T-cell (primary cell): Measurements from ENCODE around the gene JARID2. TPM values are rescaled to one million over a fixed set of nuclear protein-coding genes. Genes with fewer than 3 reads are reported as not detected.
A peak's percentile ranks its signal among the peaks of the same experiment; 100 is the strongest.

Experiments
- ATAC-seq, 4 experiments: fragments of 200-7000 bp in 3 of 4; fragments of 150-1000 bp in 1 of 4; cut with Tn5 transposase; replicated peaks in 1 of 4; 1 replicate in 3 of 4; 2 replicates in 1 of 4; pipeline ENCODE4 v1.10.0; 2021; ENCODE audit warnings: moderate library complexity in 3 of 4, mild to moderate bottlenecking in 2 of 4, moderate number of reproducible peaks in 1 of 4
- CTCF ChIA-PET, 2 donors: fragments of 300-600 bp; sonication (Branson Sonifier 250); formaldehyde crosslinking; loops; one replicate each; lab custom pipeline; 2022; ENCODE audit warnings: antibody characterized with exemption in 2 of 2; lab: Charles Lee
- POLR2A ChIA-PET, 2 donors: fragments of 300-600 bp; sonication (Branson Sonifier 250); formaldehyde crosslinking; loops; one replicate each; lab custom pipeline; 2022; ENCODE audit warnings: antibody characterized with exemption in 2 of 2; lab: Charles Lee
- DNase-seq, 35 experiments: peaks; one replicate each; pipeline versions ENCODE4 v3.0.0 to v3.0.0-alpha.2; 2013 to 2023
- H3K27ac ChIP-seq: one replicate; pipeline ENCODE4 v1.5.1; 2013; ENCODE audit warnings: low read length
- H3K27me3 ChIP-seq, 2 experiments: replicated peaks in 1 of 2; 1 replicate in 1 of 2; 2 replicates in 1 of 2; pipeline versions ENCODE4 v1.6.1 to v1.7.0; 2013; ENCODE audit warnings: low read length in 1 of 2, mixed read lengths in 1 of 2; ENCODE audit not compliant: control insufficient read depth in 2 of 2, insufficient read depth in 2 of 2; ENCODE audit errors: extremely low read depth in 1 of 2
- H3K36me3 ChIP-seq, 2 donors: 1 replicate in 1 of 2; 2 replicates in 1 of 2; pipeline versions ENCODE4 v1.6.1 to v1.7.0; 2013; ENCODE audit warnings: low read length in 1 of 2; ENCODE audit not compliant: control insufficient read depth in 2 of 2, insufficient read depth in 1 of 2; ENCODE audit errors: extremely low read depth in 1 of 2
- H3K4me1 ChIP-seq, 2 experiments: 1 replicate in 1 of 2; 2 replicates in 1 of 2; pipeline versions ENCODE4 v1.6.1 to v1.7.0; 2013; ENCODE audit warnings: low read length in 2 of 2, mixed read lengths in 1 of 2; ENCODE audit not compliant: insufficient read depth in 2 of 2, control insufficient read depth in 1 of 2; ENCODE audit errors: extremely low read depth in 1 of 2
- H3K4me3 ChIP-seq, 2 donors: 1 replicate in 1 of 2; 2 replicates in 1 of 2; pipeline versions ENCODE4 v1.5.1 to v1.7.0; 2013; ENCODE audit warnings: mild to moderate bottlenecking in 2 of 2, low read length in 1 of 2, moderate library complexity in 1 of 2; ENCODE audit not compliant: control insufficient read depth in 1 of 2; ENCODE audit errors: extremely low read depth in 1 of 2
- H3K9me3 ChIP-seq: 2 replicates; pipeline ENCODE4 v1.7.0; 2013
- H3K27ac Mint-ChIP-seq, 2 donors: one replicate each; pipeline ENCODE4 v1.8.0; 2020 to 2021; ENCODE audit warnings: mild to moderate bottlenecking in 2 of 2, mixed read lengths in 2 of 2
- H3K27me3 Mint-ChIP-seq, 2 donors: one replicate each; pipeline ENCODE4 v1.8.0; 2021 to 2022; ENCODE audit warnings: mixed read lengths in 2 of 2
- H3K36me3 Mint-ChIP-seq: one replicate; pipeline ENCODE4 v1.8.0; 2021; ENCODE audit warnings: mixed read lengths
- H3K4me1 Mint-ChIP-seq, 3 donors: one replicate each; pipeline ENCODE4 v1.8.0; 2020 to 2022; ENCODE audit warnings: mixed read lengths in 3 of 3, mild to moderate bottlenecking in 1 of 3
- H3K4me3 Mint-ChIP-seq, 3 donors: one replicate each; pipeline ENCODE4 v1.8.0; 2020 to 2022; ENCODE audit warnings: mild to moderate bottlenecking in 3 of 3, mixed read lengths in 3 of 3, moderate library complexity in 3 of 3
- H3K9me3 Mint-ChIP-seq, 3 donors: one replicate each; pipeline ENCODE4 v1.8.0; 2020 to 2022; ENCODE audit warnings: mixed read lengths in 3 of 3
- WGBS: methylation state at CpG from one replicate; pipeline ENCODE4 v1.1.5; 2013; ENCODE audit warnings: missing lambda C conversion rate; ENCODE audit not compliant: insufficient coverage; 5-methylcytosine and 5-hydroxymethylcytosine counted together
- total RNA-seq, 35 experiments: library from RNA in 6 of 35; stranded (reverse) in 6 of 35; fragments of 120-200 nt in 1 of 35; gene quantifications; one replicate each; pipeline versions ENCODE4 v1.2.1 to v1.2.4 and lab custom pipeline; 2013 to 2026

JARID2 gene
- total RNA-seq, 5 donors from 2014 or later (not counting 1 experiment from before 2014, with no cell fraction given): 19.8 to 27.9 (median 21.6) TPM

- no peaks in the 10 kb centered on the region for H3K9me3 ChIP-seq
- Mint-ChIP-seq H3K4me1 (peaks cover 63 to 69% (median 65%) of the 10 kb centered on the region in 3 donors), H3K9me3 (no peaks in the 10 kb centered on the region), H3K36me3 (peaks cover 16% of the 10 kb centered on the region), H3K4me3 (no peak overlapping the region), H3K27me3 (no peaks in the 10 kb centered on the region), H3K27ac (no peak overlapping the region)
- H3K4me1 ChIP-seq: peaks cover 0 to 3% of the 10 kb centered on the region in 2 experiments
- no peak overlapping the region for H3K4me3 ChIP-seq
- no peaks in the 10 kb centered on the region for H3K27me3 ChIP-seq
- H3K27ac ChIP-seq: no peak overlapping the region
- ChIA-PET POLR2A (no interaction called here), CTCF (interaction anchor here in 1 of 2 donors (0.6 to 1.1 kb wide), 2 partner anchors 41 to 92 kb away, joined by 3 to 6 read pairs; no protein-coding TSS in a partner anchor)
- peaks cover 0 to 3% of the 10 kb centered on the region in 2 donors for H3K36me3 ChIP-seq
- ATAC-seq (peak in 1 of 4 experiments; percentile 47), DNase-seq (no peak)
- WGBS: no CpG with 5 or more reads among the region's 4 CpGs
Observed at GRCh38 chr6:15462256-15462655, 216.4 kb downstream of the JARID2 start.

- no peaks in the 10 kb centered on the region for H3K9me3 ChIP-seq
- H3K27me3 Mint-ChIP-seq: no peaks in the 10 kb centered on the region
- peaks cover 61 to 67% (median 64%) of the 10 kb centered on the region in 3 donors for H3K4me1 Mint-ChIP-seq
- no peak overlapping the region for H3K4me3 ChIP-seq
- peaks cover 0 to 3% of the 10 kb centered on the region in 2 experiments for H3K4me1 ChIP-seq
- ATAC-seq (no peak), DNase-seq (no peak)
- H3K27ac ChIP-seq: no peak overlapping the region
- H3K36me3 Mint-ChIP-seq: peaks cover 15% of the 10 kb centered on the region
- 86% methylated on average over 1 of the region's 8 CpGs for WGBS
- no peak overlapping the region for H3K27ac Mint-ChIP-seq
- no peaks in the 10 kb centered on the region for H3K9me3 Mint-ChIP-seq
- POLR2A ChIA-PET: interaction anchor here in 1 of 2 donors (0.6 kb wide), 1 partner anchor 1338 kb away, joined by 3 read pairs; no protein-coding TSS in a partner anchor
- H3K36me3 ChIP-seq: peaks cover 0 to 3% of the 10 kb centered on the region in 2 donors
- CTCF ChIA-PET: interaction anchor here (0.6 to 1.2 kb wide), 9 partner anchors 12 to 1515 kb away, joined by 3 to 9 read pairs (median 4); no protein-coding TSS in a partner anchor
- no peaks in the 10 kb centered on the region for H3K27me3 ChIP-seq
- H3K4me3 Mint-ChIP-seq: no peak overlapping the region
Observed at GRCh38 chr6:15462717-15463525, 217.1 kb downstream of the JARID2 start.

DNA sequence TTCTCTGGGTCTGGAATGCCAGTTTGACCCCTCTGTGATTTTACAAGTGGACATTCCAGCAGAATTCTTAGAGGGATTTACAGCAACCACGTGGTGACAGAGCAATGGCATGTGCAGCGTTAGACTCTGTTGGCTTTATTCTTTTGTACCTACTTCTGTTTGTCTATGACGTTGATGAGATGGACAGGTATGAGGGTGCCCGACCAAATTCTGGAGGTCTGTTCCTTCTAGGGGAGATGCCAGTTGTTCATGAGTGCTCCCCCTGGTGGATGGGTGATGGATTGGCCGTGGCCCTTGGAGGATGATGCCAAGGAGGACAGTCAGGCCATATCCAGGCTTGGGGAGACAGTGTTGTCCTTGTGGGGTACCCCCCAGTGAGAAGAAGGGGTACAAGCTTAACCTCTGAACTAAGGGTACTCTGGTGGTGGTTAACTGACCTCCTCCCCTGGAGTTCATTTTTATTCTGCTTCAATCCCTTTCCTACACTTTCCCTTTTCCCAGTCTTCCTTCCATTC is 218.4 kb downstream of the JARID2 start:
- WGBS: 58% methylated on average over 3 of the region's 5 CpGs
- ATAC-seq (peak in 3 of 4 experiments; percentile 63 to 69 (median 64)), DNase-seq (peak; percentile 7 to 74 (median 51))
- peaks cover 24% of the 10 kb centered on the region for H3K36me3 Mint-ChIP-seq
- peaks cover 50 to 55% (median 54%) of the 10 kb centered on the region in 3 donors for H3K4me1 Mint-ChIP-seq
- no peaks in the 10 kb centered on the region for H3K9me3 Mint-ChIP-seq
- CTCF ChIA-PET: interaction anchor here in 1 of 2 donors (1.1 kb wide), 1 partner anchor 1253 kb away, joined by 4 read pairs; no protein-coding TSS in a partner anchor
- no peak overlapping the region for H3K27ac ChIP-seq
- H3K27ac Mint-ChIP-seq: no peak overlapping the region
- H3K9me3 ChIP-seq: no peaks in the 10 kb centered on the region
- POLR2A ChIA-PET: no interaction called here
- no peak overlapping the region for H3K4me3 Mint-ChIP-seq
- peaks cover 0 to 11% of the 10 kb centered on the region in 2 donors for H3K36me3 ChIP-seq
- H3K27me3 ChIP-seq: no peaks in the 10 kb centered on the region
- H3K4me1 ChIP-seq: peaks cover 0 to 3% of the 10 kb centered on the region in 2 experiments
- no peaks in the 10 kb centered on the region for H3K27me3 Mint-ChIP-seq
- H3K4me3 ChIP-seq: no peak overlapping the region

DNA sequence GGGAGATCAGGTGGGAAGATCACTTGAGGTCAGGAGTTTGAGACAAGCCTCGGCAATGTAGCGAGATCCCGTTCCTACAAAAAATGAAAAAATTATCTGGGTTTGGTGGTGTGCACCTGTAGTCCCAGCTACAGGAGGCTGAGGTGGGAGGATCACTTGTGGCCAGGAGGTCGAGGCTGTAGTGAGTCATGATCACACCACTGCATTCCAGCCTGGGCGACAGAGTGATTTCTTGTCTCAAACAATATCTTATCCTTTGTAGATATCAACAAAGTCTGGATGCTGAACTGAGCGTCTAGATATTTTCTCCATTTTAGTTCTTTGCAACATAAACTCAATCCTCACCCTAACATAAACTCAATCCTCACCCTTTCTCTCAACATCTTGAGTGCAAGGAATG is 219.3 kb downstream of the JARID2 start:
- H3K4me1 ChIP-seq: peaks cover 0 to 3% of the 10 kb centered on the region in 2 experiments
- ChIA-PET CTCF (no interaction called here), POLR2A (no interaction called here)
- Mint-ChIP-seq H3K27me3 (no peaks in the 10 kb centered on the region), H3K36me3 (peaks cover 20% of the 10 kb centered on the region), H3K4me1 (peaks cover 42 to 47% (median 44%) of the 10 kb centered on the region in 3 donors), H3K9me3 (no peaks in the 10 kb centered on the region), H3K27ac (no peak overlapping the region), H3K4me3 (no peak overlapping the region)
- ATAC-seq (no peak), DNase-seq (no peak)
- H3K27ac ChIP-seq: no peak overlapping the region
- H3K27me3 ChIP-seq: no peaks in the 10 kb centered on the region
- peaks cover 0 to 18% of the 10 kb centered on the region in 2 donors for H3K36me3 ChIP-seq
- 80% methylated on average over 5 of the region's 6 CpGs for WGBS
- H3K4me3 ChIP-seq: no peak overlapping the region
- H3K9me3 ChIP-seq: no peaks in the 10 kb centered on the region

GRCh38 chr6:15470746-15471145 is 224.9 kb downstream of the JARID2 start:
- H3K27me3 Mint-ChIP-seq: no peaks in the 10 kb centered on the region
- H3K36me3 ChIP-seq: peaks cover 0 to 52% of the 10 kb centered on the region in 2 donors
- H3K36me3 Mint-ChIP-seq: peaks cover 49% of the 10 kb centered on the region
- no peaks in the 10 kb centered on the region for H3K9me3 Mint-ChIP-seq
- ChIA-PET CTCF (interaction anchor here (0.7 to 1.1 kb wide), 3 partner anchors 13 to 44 kb away, joined by 3 to 5 read pairs (median 3); no protein-coding TSS in a partner anchor), POLR2A (interaction anchor here in 1 of 2 donors (0.6 to 0.7 kb wide), 2 partner anchors 34 to 754 kb away, joined by 3 to 4 read pairs; no protein-coding TSS in a partner anchor)
- H3K27ac Mint-ChIP-seq: no peak overlapping the region
- H3K4me1 Mint-ChIP-seq: peaks cover 15 to 32% (median 23%) of the 10 kb centered on the region in 3 donors
- H3K27me3 ChIP-seq: no peaks in the 10 kb centered on the region
- DNase-seq (no peak), ATAC-seq (no peak)
- 100% methylated on average over 6 of the region's 8 CpGs for WGBS
- H3K4me1 ChIP-seq: no peaks in the 10 kb centered on the region
- H3K4me3 ChIP-seq: no peak overlapping the region
- no peaks in the 10 kb centered on the region for H3K9me3 ChIP-seq
- no peak overlapping the region for H3K27ac ChIP-seq
- no peak overlapping the region for H3K4me3 Mint-ChIP-seq

DNA sequence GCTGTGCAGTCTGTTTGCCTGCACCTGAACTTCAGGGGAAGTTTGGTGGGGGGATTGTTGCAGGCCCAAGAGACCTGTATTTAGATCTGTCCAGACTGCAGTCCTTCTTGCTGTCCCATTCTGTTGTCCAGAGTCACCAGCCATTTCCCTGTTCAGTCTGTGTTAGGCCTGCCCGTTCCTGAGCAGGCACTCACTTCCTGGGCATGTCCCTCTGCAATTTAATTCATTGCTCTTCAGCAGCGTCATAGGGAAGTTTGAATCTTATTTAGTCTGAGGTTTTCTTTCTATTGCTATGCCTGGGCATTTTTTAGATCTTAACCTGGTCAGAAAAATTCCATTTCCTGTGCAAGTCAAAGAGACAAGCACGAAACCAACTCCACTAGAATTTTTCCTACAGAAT is 226.8 kb downstream of the JARID2 start:
- POLR2A ChIA-PET: no interaction called here
- Histone ChIP-seq H3K4me1 (no peaks in the 10 kb centered on the region), H3K36me3 (peaks cover 0 to 53% of the 10 kb centered on the region in 2 donors), H3K9me3 (no peaks in the 10 kb centered on the region), H3K27me3 (no peaks in the 10 kb centered on the region), H3K27ac (no peak overlapping the region), H3K4me3 (no peak overlapping the region)
- DNase-seq (no peak), ATAC-seq (no peak)
- Mint-ChIP-seq H3K4me1 (peaks cover 12 to 34% (median 16%) of the 10 kb centered on the region in 3 donors), H3K4me3 (no peak overlapping the region), H3K36me3 (peaks cover 39% of the 10 kb centered on the region), H3K9me3 (no peaks in the 10 kb centered on the region), H3K27me3 (no peaks in the 10 kb centered on the region), H3K27ac (no peak overlapping the region)
- CTCF ChIA-PET: interaction anchor here in 1 of 2 donors (0.7 kb wide), 1 partner anchor 1181 kb away, joined by 3 read pairs; no protein-coding TSS in a partner anchor
- no CpG with 5 or more reads among the region's 3 CpGs for WGBS
